Left ventricle myocardium superior (tissue), 1 donor: Measurements from ENCODE around the gene GEMIN8. TPM values are rescaled to one million over a fixed set of nuclear protein-coding genes. Genes with fewer than 3 reads are reported as not detected.

Experiments
- ATAC-seq: fragments of 200-7000 bp; cut with Tn5 transposase; one replicate; pipeline ENCODE4 v1.9.1; 2020; ENCODE audit warnings: mild to moderate bottlenecking, moderate library complexity
- DNase-seq: peaks from one replicate; pipeline ENCODE4 v3.0.0-alpha.2; 2020
- intact Hi-C: fragments of 100-400 bp; cut with micrococcal nuclease; formaldehyde crosslinking; loops from one replicate; pipeline ENCODE4 v1.11.0; 2022
- long read RNA-seq: library from polyadenylated mRNA; unstranded; transcript quantifications from one replicate; pipeline ENCODE4 v2.0.0, GENCODE V29; 2021
- total RNA-seq: library from RNA; stranded (reverse); fragmentation: NEBNext Ultra II Directional; extraction: Animal tissue kit (Norgen Biotek cat#: 25700); gene quantifications from one replicate; pipeline ENCODE4 v1.2.1, GENCODE V29; 2021
- donor health status: DM: no; HTN: yes; CAD: no; lungs with severe emphysema.

Gene GEMIN8
- 8.3 TPM for total RNA-seq
- long read RNA-seq, partial matches to known transcripts: 14 of 21 reads
- long read RNA-seq, other reads (novel, unspliced or antisense): 6 of 21 reads

GRCh38 chrX:14029425-14030173, at the start of gene GEMIN8:
Gene GEMIN8, minus strand, starts transcription at chrX:14029892. Its CDS starts 8,414 bp downstream, at chrX:14021478.
- DNase-seq (peak; percentile 92), ATAC-seq (peak; percentile 99)
- intact Hi-C loops: loop anchor here (5.0 kb wide), 2 partner anchors 382 to 522 kb away; no protein-coding TSS in a partner anchor

- DNase-seq: no peak
- ATAC-seq: no peak
- intact Hi-C loops: no loop called here
These were observed 46.9 kb upstream of the GEMIN8 start for GRCh38 chrX:14076639-14077038.

- DNase-seq: no peak
- ATAC-seq: no peak
- intact Hi-C loops: no loop called here
These were observed 43.9 kb upstream of the GEMIN8 start for GRCh38 chrX:14073556-14073955.

- intact Hi-C loops: no loop called here
- ATAC-seq: no peak
- DNase-seq: no peak
These were observed 43.4 kb upstream of the GEMIN8 start for GRCh38 chrX:14073071-14073470.

GRCh38 chrX:14065800-14066199, 36.1 kb upstream of the GEMIN8 start:
- ATAC-seq (no peak), DNase-seq (no peak)
- intact Hi-C loops: no loop called here

- no peak for ATAC-seq
- intact Hi-C loops: no loop called here
These were observed 35.1 kb upstream of the GEMIN8 start for GRCh38 chrX:14064626-14065432.

GRCh38 chrX:14062524-14062923, 32.8 kb upstream of the GEMIN8 start:
- DNase-seq (no peak), ATAC-seq (no peak)
- intact Hi-C loops: no loop called here

More at GRCh38 chrX:14064626-14065432, 35.1 kb upstream of the GEMIN8 start:
- DNase-seq: no peak

GRCh38 chrX:14056206-14056605, 26.5 kb upstream of the GEMIN8 start:
- intact Hi-C loops: no loop called here
- ATAC-seq (no peak), DNase-seq (no peak)

GRCh38 chrX:14051416-14051815, 21.7 kb upstream of the GEMIN8 start:
- no peak for ATAC-seq
- intact Hi-C loops: no loop called here
- DNase-seq: no peak

GRCh38 chrX:14050709-14051108, 21.0 kb upstream of the GEMIN8 start:
- DNase-seq: no peak
- no peak for ATAC-seq
- intact Hi-C loops: no loop called here

GRCh38 chrX:14043209-14043608, 13.5 kb upstream of the GEMIN8 start:
- ATAC-seq (no peak), DNase-seq (no peak)
- intact Hi-C loops: no loop called here

- DNase-seq: no peak
- ATAC-seq: peak; percentile 57
- intact Hi-C loops: no loop called here
These were observed 9.7 kb upstream of the GEMIN8 start for GRCh38 chrX:14039344-14039743.

GRCh38 chrX:14038375-14039085, 8.8 kb upstream of the GEMIN8 start:
- no peak for ATAC-seq
- intact Hi-C loops: no loop called here
- no peak for DNase-seq

GRCh38 chrX:14032406-14032805, 2.7 kb upstream of the GEMIN8 start:
- intact Hi-C loops: loop anchor here (5.0 kb wide), 2 partner anchors 385 to 525 kb away; no protein-coding TSS in a partner anchor
- ATAC-seq (no peak), DNase-seq (no peak)

GRCh38 chrX:14030174-14030530, 460 bp upstream of the GEMIN8 start:
- DNase-seq: no peak
- ATAC-seq: no peak
- intact Hi-C loops: loop anchor here (5.0 kb wide), 2 partner anchors 383 to 523 kb away; no protein-coding TSS in a partner anchor

- intact Hi-C loops: no loop called here
- ATAC-seq (no peak), DNase-seq (no peak)
These were observed 660 bp downstream of the GEMIN8 start for GRCh38 chrX:14029039-14029424.

- DNase-seq (no peak), ATAC-seq (no peak)
- intact Hi-C loops: no loop called here
These were observed 1.2 kb downstream of the GEMIN8 start for GRCh38 chrX:14028473-14028872.

GRCh38 chrX:14027511-14028019, 2.1 kb downstream of the GEMIN8 start:
- intact Hi-C loops: no loop called here
- no peak for ATAC-seq
- no peak for DNase-seq

GRCh38 chrX:14027036-14027435, 2.7 kb downstream of the GEMIN8 start:
- intact Hi-C loops: no loop called here
- ATAC-seq (peak; percentile 19), DNase-seq (peak; percentile 40)
